Left renal pelvis (tissue), 4 donors: ENCODE results near the gene CPLANE2. TPM values are rescaled to one million over a fixed set of nuclear protein-coding genes. Genes with fewer than 3 reads are reported as not detected.
"Not testable (repeated sequence)": the region's sequence is repeated elsewhere in the genome, so short reads cannot be mapped to it uniquely, and the experiment has no call there.

Source experiments
- DNase-seq, 4 donors: peaks; one replicate each; pipeline ENCODE4 v3.0.0-alpha.2; 2013; ENCODE audit warnings: low read depth in 4 of 4, low spot score in 3 of 4
- polyA plus RNA-seq, 4 donors: library from polyadenylated mRNA; unstranded; fragments of 120-200 nt; gene quantifications; one replicate each; pipeline ENCODE4 v1.2.1, GENCODE V29; 2013; ENCODE audit not compliant: insufficient read length in 4 of 4

CPLANE2 gene
- polyA plus RNA-seq, 4 donors: 4.2 to 6.6 (median 4.8) TPM

DNA sequence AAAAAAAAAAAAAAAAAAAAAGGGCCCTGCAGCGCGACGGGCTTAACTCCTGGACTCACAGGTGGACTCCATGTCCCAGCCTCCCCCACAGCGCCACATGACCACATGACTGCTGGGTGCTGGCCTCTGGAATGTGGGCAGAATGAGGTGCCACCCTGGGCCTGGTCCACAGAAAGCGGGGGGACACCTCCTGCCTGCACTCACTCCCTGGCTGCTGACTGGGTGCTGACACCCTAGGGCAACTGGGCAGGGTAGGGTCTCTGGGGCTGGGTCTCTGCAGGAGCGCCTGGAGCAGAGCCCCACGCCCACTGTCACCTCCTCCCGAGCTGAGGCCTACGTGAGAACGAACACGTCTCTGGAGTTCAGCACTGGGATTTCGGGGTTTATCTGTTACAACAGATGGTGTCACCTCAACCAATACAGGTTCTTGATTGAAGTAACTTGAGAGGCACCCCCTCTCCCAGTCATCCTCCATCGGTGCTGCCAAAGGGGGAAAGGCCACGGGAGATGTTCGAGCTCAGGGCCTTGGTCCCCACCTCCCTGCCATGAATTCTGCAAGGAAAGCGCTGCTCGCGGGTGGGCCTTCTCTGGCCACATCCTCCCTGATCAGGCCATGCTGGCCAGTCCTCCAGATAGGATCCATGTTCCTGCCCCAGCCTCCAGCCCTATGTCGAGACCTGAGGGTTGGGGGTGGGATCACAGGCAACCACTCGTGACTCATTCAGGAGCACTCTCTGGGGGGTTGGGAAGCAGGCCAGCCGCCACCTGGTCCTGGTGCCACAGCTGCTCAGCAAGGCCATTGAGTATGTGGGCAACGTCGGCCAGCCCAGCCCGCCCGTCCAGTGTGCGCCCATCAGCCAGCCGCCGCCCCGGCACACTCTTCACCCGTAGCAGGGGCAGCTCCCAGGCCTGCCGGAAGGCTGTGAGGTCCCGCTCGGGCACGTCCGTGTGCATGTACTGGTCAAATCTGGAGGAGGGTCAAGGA is 5.4 kb downstream of the CPLANE2 start:
- DNase-seq: no peak

DNA sequence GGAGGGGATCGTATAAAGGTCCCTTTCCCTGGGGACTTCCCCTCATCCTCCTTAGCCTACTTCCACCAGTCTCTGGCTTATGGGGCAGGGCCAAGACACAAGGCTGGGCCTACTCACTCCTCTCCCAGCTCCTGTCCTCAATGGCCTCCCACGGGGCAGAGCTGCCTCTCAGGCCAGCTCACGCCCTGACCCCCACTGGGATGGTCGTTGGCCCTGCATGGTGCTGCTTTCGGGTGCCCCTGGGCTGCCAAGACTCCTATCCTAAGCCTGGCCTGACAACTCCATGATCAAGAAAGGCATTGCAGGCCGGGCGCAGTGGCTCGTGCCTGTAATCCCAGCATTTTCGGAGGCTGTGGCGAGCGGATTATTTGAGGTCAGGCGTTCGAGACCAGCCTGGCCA is 6.2 kb downstream of the CPLANE2 start:
- no peak for DNase-seq

DNA sequence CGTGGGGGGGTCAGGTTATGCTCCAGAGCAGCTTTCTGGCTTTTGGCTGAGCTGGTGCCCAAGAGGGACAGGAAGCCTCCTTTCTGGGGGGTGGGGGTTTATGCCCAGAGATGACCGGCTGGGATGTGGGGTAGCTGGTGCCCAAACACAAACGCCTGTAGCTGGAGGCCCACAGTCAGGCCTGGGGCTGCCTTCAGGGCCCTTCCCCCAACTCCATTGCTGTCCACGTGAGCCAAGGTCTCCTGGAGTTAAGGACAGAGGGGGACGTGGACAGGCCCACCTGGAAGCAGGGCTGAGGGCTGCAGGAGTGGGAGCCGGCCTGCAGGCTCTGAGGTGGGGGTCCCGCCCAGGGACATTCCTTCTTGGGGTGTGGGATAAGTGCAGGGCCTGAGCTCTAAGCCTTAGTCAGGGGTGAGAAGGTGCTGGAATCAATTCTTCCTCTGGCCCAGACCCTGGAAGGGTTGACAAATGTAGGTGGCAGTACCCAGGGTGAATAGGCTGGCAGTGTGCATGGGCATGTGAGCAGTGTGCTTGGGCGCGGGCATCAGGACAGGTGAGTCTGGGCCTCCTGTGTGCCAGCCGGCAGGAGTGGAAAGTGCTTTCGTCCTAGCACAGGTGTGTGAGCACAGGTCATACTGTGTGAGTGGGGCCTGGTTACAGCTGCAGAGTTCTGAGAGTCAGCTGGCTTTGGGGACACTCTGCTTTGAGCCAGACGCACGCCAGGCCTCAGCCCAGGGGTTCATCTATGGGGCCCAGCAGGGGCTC is 6.8 kb downstream of the CPLANE2 start:
- no peak for DNase-seq

DNA sequence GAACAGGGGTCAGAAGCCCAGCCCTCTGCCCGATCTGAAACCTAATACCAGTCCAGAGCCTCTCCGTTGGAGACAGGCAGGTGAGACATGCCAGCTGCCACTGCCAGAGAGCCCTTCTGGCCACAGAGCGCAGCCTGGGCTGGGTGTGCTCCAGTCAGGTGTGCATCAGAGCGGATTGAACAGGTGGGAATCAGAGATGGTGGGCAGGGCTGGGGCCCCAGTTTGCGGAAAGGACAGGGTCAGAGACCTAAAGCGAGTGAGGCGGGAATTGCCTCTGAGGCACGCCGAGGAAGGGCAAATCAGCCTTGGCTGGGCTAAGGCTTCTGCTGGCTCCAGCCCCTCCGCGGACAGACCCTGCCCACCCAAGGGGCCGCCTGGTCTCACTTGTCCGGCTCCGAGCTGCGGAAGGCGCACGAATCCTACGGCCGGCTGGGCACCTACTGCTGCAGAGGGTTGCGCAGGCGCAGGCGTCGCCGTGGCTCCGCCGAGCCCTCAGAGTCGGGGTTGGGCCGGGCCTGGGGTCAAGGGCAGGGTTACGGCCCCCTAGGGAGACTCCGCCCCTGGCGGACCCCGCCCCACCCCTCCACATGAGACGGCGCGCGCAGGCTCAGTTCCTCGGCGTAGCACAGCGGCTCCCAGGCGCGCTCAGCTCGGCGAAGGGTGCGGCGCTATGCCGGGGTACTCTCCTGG is 10.3 kb downstream of the CPLANE2 start:
- DNase-seq: no peak

DNA sequence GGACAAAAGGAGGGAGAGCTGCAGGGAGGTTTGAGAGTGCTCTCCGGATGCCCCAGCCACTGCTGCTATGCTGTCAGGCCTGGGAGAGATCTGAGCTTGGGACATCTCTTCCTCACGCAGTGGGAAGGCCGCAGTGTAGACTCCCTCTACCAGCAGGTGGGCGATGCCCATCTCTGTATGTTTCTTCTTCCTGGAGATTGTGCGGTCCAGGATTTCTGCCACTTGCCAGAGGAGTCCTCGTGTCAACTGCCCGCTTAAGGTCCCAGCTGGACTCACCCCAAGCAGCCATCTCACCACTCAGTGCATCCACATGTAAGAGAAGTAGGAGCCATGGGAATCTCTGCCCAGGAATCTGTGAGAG is 10.9 kb downstream of the CPLANE2 start:
- no peak for DNase-seq

DNA sequence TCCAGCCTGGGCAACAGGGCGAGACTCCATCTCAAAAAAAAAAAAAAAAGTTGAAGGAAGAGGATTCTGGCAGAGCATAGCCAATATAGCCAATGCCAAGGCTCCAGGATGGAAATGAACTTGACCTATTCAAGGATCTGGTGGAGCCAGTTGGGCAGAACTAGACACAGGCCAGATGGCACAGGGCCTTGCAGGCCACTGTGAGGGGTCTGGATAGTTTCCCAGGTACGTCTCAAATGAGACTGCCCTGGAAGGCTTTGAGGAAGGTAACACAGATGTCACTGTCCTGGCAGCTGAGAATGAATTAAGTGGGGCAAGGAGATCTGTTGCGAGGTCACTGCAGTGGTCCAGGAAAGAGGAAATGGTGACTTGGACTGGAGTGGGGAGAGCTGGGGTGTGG is 12.5 kb downstream of the CPLANE2 start:
- no peak for DNase-seq

DNA sequence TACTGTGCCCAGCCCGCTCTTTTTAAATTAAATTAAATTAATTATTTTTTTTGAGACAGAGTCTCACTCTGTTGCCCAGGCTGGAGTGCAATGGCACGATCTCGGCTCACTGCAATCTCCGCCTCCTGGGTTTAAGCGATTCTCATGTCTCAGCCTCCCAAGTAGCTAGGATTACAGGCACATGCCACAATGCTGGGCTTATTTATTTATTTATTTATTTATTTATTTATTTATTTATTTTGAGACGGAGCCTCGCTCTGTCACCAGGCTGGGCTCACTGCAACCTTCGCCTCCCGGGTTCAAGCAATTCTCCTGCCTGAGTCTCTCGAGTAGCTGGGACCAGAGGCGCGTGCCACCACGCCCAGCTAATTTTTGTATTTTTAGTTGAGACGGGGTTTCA is 14.3 kb downstream of the CPLANE2 start:
- not testable (repeated sequence) for DNase-seq

DNA sequence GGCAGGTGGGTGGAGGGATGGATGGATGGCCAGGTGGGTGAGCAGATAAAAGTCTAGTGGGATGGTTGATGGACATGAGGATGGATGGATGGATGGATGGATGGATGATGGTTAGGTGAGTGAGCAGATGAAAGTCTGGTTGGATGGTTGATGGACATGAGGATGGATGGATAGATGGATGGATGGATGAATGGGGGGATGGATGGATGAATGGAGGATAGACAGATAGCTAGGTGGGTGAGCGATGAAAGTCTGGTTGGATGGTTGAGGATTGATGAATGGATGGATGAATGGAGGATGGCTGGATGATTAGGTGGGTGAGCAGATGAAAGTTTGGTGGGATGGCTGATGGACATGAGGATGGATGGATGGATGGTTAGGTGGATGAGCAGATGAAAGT is 15.5 kb downstream of the CPLANE2 start:
- no peak for DNase-seq

DNA sequence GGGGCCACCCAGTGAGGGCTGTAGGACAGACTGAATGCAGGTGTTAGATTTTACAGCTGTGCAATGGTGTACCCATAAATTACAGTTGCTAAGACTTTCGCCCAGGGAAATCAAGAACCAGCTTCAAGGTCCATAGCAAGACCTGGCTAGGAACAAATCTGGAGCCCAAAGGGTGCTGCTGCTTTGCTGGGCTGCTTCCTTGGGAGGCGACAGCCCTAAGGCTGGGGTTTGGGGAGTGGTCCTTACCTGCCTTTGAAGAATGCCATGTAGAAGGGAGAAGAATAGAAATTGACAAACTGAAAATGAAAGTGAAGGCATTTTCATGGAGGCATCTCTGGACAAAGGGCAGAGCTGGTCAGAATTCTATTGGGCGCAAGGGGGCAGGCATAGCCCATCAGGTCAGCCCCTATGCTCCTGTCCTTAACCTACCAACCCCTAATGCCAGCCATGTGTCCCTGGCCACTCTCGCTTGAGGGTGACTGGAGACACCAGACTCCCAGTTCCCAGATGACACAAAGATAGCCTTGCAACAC is 16.9 kb downstream of the CPLANE2 start:
- DNase-seq: no peak

DNA sequence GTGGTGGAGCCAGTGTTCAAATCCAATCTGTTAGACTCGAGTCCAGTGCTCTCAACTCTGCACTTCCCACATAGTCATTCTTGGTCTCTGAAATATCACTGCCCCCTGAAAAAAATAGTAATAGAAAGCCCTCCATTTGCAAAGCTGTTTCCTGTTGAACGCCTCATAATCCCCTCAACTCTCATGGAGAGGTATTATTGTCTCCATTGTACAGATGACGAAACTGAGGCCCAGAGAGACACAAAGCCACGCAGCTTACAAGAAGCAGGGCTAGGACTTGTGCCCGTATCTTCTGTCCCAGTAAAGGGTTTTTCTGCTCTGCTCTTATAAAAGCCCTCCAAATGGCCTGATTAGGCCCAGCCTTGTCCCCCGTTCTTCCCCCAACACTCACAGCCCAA is 18.3 kb downstream of the CPLANE2 start:
- no peak for DNase-seq

DNA sequence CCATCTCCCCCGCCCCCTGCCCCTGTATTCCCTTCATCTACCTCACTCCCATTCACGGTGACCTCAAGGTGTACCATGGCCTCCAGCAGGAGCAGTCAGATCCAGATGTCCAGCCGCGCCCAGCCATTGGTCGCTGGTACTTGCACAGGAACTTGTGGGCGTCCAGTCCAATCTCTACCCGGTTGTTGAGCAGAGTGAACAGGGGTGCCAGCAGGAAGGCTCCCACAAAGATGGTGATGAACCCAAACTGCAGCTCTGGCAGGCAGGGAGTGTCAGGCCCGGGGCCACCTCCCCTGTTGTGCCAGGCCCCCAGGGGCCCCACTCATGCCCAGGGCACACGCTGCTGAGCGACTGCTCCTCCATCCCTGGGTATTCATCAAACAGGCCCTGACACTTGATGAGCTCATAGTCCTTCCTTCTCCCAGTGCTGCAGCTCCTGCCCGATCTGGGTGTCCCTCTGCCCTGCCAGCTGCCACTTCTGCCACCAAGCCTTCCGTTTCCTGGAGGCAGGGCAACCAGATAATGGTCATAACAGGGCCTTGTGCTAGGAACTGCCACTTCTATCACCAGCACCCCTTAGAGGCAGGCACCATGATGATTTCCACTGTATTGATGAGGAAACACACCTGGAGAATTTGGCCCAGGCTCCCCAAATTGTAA is 18.8 kb downstream of the CPLANE2 start:
- no peak for DNase-seq

DNA sequence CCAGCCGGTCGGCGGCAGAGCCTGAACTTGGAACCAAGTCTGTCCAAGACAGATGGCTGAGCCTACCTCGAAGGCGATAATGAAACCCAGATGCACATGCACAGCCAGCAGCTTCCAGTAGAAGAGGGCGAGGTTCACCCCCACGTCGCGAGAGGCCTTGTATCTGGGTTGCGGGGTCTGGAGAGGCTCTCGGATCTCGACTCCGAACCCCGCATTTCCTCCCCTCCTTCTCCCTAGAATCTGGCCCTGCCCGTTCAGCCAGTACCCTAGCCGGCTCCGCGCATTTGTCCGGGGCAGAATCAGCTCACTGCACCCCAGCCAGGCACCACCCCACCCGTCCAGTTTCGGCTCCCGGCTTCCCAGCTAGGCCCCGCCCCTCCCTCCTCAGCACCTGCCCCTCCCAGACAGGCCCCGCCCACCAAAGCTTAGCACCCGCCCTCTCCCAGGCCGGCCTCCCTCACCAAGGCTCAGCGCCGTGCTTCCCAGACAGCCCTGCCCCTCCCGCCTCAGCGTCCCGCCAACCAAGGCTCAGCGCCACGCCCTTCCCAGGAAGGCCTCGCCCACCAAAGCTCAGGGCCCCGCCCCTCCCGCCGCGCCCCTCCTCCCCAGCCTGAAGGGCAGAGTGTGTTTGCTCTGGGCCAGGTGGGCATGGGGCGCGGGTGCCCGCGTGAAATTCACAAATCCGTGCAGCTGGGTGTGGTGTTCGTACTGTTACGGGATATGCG is 19.8 kb downstream of the CPLANE2 start:
- peak; percentile 86 to 92 (median 88) for DNase-seq

DNA sequence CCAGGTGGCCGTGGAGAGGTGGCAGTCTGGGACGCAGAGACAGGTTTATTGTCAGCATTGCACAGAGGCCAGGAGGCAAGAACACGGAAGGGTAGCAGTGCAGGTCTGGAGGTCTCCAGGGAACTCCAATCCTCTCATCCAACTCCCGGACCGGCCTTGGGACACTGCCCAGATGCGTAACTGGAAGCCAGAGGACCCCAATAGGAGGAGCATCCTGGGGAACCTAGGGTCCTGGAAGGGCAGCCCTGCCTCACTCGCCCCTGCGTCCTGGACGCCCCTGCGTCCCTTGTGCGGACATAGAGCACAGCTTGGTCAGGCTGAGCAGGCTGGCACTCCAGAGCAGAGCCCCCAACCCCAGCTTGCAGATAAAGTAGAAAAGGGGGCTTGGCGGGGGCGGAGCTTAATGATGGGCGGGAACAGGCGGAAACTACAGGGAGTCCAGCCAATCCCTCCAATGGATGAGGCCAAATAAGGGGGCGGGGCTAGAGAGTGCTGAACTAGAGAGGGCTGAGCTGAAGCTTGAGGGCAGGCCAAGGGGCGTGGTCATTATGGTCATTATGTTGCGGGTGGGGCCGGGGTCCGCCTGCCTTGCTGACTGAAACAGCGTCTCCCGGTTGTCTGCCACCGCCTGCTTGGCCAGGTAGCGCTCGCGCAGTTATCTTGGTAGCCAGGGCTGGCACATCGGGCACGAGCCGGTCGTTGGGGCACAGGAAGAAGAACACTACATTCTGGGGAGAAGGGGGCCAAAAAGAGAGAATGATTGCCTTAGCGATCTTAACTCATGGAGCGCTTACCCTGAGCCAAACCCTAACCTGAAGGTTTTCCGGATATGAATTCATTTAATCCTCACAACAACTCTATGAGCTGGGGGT is 20.9 kb downstream of the CPLANE2 start:
- DNase-seq: peak in 2 of 4 donors; percentile 83 to 89

DNA sequence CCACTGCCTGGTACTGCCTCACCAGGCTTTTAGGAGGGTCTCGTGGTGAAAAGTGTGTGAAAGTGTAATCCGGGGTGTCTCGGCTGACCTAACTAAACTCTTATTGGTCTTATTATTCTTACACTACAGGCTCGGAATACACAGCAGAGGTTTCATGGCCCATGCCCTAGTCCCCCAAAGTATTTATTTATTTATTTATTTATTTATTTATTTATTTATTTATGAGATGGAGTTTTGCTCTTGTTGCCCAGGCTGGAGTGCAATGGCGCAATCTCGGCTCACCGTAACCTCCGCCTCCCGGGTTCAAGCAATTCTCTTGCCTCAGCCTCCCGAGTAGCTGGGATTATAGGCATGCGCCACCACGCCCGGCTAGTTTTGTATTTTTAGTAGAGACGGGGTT is 21.7 kb downstream of the CPLANE2 start:
- not testable (repeated sequence) for DNase-seq

DNA sequence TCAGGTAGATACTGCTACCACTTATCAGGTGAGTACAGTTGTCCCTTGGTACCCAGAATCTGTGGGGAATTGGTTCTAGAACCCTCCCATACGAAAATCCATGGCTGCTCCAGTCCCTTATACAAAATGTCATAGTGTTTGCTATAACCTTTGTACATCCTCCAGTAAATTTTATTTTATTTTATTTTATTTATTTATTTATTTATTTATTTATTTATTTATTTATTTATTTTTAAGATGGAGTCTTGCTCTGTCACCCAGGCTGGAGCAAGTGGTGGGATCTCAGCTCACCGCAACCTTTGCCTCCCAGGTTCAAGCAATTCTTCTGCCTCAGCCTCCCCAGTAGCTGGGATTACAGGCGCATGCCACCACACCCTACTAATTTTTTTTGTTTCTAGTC is 23.4 kb downstream of the CPLANE2 start:
- DNase-seq: not testable (repeated sequence)

DNA sequence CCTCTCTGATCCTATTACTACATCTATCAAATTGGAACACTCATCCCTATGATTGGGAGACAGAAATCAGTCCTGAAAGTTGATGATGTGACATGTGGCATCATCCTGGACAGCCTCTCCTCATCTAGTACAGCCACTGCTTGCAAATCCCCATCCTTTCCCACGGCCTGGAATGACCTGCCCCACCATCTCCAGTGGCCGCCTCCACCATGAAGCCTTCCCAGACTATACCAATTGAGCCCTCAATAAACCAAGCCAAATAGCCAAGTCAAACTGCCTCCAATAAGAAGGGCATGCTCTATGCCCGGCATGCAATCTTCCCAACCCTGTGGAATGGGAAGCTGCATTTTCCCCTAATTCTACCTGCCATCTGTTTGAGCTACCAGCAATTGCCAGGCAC is 24.0 kb downstream of the CPLANE2 start:
- DNase-seq: no peak

DNA sequence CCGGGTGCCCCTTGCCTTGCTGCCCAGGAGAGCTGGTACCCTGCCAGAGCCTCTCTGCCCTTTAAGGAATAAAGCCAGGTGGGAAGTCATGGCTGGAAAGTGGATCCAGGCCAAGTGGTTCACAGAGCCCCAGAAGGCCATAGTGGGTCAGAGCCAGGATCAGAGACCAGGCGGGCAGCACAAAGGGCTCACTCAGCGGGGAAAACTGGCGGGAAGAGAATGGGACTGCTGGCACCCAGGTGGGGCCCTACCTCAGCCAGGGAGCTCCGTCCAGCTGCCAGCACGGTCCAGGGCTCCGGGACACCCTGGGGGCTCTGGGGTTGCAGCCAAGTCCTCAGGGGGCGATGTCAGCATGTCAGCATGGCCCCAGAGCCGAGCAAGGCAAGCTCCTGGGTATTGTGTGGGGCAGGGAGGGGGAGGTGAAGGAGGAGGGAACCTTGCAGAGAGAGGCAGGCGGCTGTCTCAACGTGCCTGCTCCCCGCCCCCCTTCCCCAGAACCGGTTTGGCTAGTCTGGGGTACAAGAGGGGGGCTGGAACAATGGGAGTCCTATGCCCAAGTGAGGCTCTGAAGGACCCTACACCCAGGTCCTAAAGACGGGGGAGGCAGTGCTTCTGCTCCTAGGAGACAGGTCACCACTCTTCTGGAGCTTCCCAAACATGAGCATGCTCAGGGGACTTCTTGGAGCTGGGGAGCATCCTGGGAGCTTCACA is 24.6 kb downstream of the CPLANE2 start, which contains the start of gene ARHGEF19:
Gene ARHGEF19 (minus strand): TSS at position 402 of the 711 bp plus-strand sequence. CDS start 3,598 bp downstream, outside the sequence.
- DNase-seq: no peak

DNA sequence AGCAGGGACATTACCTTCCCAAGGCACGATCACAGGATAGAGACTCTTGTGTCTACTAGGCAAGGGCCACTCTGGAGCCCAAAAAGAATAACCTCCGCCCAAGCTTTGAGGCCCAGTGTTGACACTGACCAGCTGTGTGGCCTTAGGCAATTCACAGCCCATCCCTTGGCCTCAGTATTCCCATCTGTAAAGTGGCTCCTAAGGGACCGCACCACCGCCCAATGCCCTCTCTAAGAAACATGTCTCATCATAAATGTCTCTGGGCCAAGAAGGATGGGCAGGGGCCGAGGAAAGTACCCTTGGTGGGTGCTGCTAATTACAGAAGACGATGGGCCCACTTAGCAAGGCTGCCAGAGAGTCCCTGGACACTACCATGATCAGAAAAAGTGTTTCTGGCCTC is 25.2 kb downstream of the CPLANE2 start:
- DNase-seq: no peak
